HG03457 (cell line): ENCODE results near the gene MAOA.
"Not testable (repeated sequence)": the region's sequence is repeated elsewhere in the genome, so short reads cannot be mapped to it uniquely, and the experiment has no call there.

Experiments used
- ATAC-seq: cut with Tn5 transposase; IDR thresholded peaks from one replicate; pipeline ENCODE4 v1.9.1; 2021; ENCODE audit warnings: moderate number of reproducible peaks; ENCODE audit not compliant: unreplicated experiment

The MAOA gene

DNA sequence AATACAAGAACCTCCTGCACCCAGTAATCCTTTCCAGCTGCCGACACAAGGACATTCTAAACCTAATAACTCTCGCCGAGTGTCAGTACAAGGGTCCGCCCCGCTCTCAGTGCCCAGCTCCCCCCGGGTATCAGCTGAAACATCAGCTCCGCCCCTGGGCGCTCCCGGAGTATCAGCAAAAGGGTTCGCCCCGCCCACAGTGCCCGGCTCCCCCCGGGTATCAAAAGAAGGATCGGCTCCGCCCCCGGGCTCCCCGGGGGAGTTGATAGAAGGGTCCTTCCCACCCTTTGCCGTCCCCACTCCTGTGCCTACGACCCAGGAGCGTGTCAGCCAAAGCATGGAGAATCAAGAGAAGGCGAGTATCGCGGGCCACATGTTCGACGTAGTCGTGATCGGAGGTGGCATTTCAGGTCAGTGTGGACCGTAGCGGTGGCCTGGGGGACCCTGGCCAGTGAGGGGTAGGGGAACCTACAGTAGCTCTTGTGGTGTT is at the start of gene MAOA:
MAOA (plus strand) TSS at position 295 of the 490 bp plus-strand sequence; CDS start at position 338, 43 bp downstream.
- ATAC-seq = no peak

DNA sequence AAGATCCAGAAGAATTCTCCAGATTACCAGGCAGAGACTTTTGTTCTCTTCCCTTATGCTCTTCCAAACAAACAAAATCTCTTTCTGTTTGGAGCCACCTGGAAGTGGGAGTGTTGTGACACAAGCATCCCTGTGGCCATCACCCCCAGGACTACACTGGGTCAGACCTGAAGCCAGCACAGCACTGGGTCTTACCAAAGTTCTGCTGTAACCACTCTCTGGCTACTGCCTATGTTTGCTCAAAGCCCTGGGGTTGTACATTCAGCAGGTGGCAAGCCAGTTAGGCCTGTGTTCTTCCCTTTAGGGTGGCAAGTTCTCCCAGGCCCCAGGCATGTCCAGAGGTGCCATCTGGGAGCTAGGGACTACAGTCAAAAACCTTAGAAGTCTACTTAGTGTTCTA is 43.7 kb upstream of the MAOA start:
- ATAC-seq = no peak

DNA sequence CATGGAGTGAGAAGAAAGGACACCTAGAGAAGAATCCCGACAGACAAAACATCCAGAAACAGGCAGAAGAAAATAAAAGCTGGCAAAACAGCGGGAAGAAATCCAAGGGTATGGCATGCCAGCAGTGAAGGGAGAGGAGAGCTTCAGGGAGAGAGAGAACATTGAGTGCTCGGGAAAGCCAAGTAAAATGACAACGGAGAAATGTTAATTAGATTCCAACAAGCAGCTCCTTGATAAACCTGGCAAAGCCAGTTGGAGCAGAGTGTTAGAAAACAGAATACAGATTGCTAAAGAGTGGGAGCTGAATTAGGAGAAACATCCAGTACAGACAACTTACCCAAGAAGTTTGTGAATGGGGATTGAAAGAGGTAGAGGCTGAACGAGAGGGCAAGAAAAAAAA is 40.4 kb upstream of the MAOA start:
- no peak for ATAC-seq

DNA sequence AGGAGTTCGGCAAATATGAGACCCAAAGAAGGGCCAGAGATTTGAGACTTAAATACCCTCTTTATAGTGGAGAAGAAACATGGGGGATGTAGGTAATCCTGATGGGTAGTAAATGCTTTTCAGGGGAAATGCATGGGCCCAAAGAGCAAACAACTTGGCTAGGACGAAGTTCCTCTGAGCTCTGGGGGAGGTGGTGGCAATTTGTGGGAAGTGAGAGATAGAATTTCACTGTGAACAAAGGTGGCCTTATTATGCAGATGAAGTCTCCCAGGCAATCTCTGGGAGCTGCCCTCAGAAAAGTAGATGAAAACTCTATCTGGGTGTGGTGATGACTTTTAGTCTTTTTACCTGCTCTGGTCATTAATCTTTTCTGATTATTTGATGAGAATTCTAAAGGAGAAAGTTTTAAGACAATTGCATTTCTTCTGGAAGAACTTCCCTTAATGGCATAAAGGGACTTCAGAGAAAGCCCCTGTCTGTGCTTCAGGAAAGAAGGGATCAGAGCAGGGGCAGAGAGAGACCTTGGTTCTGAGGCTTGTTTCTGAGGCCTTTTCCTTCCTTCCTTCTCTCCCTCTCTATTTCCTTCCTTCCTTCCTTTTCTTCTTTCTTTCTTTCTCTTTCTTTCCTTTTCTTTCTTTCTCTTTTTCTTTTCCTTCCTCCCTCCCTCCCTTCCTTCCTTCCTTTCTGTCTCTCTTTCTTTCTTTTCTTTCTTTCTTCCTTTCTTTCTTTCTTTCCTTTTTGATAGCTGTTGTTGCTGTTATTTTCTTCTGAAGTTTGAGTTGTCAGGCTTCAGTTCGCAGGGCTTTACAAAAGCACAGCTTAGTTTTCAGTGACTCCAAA is 37.5 kb upstream of the MAOA start:
- ATAC-seq = no peak

DNA sequence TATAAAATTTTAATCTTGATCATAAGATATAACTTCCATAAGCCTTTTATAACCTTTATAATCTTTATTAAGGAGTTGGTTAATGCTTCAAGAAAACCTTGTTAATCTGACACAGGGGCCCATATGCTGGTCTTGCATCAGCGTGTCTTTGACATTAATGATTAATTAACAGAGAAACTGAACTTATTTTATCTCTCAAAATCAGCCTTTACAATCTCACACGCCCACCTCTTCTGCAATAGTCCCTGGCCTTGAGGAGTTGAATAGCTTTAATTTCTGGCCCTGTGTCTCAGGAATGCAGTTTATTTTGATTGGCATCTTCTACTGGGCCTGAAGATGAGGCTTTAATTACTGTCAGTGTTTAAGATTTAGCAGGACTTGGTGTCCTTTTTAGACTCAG is 36.2 kb upstream of the MAOA start:
- not testable (repeated sequence) for ATAC-seq

DNA sequence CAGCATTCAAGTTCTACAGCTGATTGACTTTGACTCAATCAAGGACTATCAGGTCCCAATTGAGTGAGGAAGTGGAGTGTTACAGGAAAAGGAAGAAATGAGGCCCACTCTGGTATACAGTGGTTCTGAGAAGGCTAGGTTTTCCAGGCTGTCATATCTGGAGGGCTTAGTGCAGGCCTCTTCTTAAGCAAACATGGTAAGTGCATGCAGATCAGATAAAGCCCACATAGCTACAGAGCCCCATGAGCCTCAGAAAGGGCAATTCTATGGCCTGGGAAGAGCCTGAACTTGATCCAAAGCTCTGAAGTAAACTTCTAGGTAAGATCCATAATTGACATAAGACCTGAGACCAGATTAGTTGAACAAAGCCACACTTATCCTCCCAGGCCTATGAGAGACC is 29.0 kb upstream of the MAOA start:
- no peak for ATAC-seq

DNA sequence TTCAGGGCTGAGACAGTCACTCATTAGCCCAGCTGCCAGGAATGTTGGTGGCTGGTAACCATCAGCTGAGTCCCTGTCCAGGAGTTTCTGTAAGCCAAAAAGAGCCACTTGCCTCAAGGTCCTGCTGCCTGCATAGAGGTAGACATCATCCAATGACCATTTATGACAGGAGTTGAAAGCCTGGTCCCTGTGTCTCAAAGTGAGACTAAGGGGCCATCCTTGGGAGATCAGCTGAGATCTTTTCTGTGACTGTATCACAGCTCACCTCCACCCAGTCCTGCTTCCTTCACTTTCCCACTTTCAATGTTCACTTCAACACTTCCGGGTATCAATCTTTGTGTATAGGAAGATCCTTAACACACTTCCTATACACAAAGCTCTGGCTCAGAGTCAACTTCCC is 28.4 kb upstream of the MAOA start:
- ATAC-seq = no peak

DNA sequence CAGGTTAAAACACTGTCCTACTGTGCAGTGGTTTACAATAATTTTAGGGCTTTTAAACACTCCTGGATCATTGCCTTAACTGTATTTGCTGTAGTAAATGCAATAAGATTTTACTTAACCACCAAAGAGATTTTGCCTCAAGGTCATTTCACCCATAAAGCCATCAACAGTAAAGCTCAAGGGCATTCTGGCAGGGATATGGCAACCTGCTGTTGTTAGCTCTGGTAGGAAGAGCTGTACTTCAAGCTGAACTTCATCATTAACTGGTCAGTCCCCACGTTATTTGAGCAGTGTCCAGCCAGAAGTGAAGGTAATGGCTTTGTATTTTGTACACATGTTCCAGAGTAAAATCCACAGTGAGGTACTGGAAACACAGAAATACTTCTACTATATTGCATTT is 26.9 kb upstream of the MAOA start:
- ATAC-seq = no peak

DNA sequence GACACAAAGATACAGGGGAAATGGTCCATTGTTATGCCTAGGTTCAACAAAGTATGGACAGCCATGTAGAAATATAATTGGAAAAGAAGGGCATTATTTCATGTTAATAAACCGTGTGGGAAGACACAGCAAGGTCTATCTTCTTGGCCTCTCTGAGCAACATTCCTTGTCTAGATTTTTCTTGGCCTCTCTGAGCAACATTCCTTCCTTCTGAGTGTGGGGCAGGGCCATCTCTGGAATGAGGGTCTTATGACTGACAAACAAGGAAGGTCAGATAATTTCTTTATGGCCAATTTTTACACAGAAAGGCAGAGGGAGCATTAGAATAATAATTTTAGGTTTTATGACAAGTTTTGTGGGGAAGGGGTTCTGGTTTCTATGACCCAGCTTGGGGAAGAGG is 24.3 kb upstream of the MAOA start:
- ATAC-seq = no peak

DNA sequence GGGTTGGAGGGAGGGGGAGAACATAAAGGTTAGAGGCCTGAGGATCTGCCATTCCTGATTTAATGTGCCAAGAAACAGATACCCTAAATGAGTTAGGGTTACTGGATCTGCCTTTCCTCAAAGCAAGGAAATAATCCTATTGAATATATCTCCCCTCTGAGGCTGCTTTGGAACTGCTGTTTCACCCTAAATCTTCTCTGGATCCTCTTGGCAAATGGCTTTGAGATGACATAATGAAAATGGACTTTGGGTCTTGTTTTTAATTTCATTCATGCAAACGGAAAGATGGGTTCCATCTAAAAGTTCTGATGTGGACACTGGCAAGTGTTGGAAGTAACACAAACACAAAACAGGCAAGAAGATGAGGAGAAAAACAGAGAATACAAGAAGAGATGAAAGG is 23.0 kb upstream of the MAOA start:
- ATAC-seq = no peak

DNA sequence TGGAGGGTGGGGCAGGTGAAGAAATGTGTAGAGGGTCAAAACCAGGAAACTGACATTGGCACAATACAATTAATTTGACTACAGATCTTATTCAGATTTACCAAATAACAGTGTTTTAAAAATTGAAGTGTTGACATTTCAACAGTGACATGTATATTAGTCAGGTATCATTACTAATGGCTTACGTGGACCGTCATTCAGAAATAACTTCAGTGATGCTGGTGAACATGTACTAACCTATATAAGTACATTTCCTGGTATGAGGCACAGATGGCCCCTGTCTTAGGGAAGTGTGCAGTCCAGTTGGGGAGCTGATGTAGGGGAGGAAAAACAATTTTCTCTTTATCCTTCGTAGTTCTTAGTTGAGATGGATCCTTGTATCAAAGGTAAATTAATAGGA is 22.3 kb upstream of the MAOA start:
- no peak for ATAC-seq

DNA sequence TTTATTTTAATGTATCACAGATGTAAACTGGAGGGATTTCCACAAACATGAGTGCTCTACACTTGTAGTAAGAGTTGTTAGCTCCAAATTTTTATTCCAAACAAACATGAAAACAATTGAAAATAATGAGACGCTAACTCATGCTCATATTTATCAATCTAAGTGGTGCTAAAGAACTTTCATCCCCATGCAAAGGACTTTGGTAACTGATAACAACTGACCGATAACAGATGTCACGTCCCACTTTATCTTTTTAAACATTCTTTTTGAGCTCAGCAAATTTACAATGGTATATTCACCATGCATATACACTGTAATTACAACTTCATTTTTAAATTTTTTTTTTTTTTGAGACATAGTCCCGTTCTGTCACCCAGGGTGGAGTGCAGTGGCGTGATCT is 15.6 kb upstream of the MAOA start:
- ATAC-seq = no peak

DNA sequence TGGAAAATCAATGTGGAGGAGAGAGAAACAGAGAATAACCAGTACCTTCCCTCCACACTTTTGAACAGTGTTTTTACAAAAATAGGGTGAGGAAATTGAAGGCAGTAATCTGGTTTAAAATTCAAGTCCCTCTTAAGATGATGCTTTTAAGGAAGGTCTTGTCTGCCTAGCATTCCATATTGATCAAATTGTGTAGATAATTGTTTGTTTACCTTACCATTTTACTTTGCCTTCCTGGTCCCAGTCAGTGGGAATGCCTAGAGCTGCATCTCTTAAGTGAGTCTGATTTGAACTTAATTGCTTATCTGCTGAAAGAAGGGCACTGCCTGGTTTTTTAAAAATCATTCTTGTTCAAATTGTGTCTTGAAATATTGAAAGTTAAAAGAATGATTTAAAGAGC is 14.4 kb upstream of the MAOA start:
- no peak for ATAC-seq

DNA sequence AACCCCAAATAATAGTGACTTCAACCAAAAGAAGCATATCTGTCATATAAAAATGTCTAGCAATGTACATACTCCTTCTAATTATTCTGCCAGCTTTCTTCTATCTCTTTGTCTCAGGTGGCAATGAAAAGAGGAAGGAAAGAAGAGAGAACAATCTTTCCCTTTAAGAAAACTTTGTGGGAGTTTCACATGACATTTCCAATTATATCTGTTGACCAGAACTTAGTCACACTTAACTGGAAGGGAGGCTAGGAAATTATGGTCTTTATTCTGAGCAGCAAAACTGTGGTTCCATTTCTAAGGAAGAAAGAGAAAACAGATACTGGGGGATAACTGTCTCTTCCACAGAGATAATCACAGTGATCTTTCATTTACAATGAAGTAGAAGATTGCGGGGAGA is 12.9 kb upstream of the MAOA start:
- ATAC-seq = no peak

DNA sequence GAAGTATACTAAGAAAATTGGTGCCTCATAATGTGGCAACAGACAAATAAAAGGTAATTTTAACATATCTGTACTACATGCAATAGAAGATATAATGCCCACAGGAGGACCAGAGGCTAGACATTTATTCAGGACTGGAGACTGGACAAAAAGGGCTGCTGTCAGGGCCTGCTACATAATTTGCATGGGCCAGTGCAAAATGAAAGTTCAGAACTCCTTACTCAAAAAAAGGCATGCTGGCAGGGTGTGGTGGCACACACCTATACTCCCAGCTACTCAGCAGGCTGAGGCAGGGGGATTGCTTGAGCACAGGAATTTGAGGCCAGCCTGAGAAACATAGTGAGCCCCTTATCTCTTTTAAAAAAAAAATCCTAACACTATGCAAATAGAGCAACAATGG is 12.4 kb upstream of the MAOA start:
- no peak for ATAC-seq

DNA sequence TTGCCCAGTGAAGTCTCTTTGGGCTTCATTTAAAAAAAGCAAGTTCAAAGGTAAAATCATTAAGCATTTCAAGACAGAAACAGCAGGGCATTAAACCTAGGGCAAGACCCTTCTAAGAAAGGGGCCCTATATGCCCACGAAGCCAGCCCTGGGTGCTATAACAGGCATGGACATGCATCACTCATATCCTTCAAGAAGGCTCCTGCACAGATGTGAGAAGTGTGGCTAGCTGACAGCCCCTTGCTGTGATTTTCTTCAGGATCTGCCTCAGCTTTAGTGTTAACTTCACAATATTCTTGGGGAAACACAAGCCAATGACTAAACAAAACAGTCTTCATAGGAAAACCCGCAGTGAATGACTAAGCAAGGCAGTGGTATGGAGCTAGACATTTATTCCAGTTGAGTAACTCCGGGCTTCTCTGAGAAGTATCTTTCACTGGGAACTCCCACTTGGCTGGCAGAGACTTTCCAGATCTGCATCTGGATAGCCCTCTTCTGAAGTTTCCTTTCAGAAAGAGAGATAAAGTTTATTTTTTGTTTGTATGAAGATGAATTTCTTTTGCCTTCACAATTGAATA is 11.9 kb upstream of the MAOA start:
- ATAC-seq = no peak

DNA sequence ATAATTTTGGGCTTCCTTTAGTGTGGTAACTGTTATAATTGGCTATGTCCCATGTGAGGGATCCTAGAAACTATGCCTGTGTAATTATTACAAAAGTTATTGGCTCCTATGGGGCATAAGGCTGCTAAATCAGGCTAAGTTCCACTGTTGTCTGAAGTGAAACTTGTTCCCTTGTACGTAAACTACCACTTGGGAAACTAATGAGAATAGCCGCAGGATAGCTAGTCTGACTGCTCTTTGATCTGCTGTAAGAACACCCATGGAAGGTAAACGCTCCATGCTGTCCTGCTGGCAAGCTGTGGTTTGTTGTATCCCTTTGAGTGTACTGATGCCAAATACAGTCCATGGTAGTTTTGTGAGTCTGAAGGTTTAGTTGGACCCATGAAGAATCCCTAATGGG is 9.3 kb upstream of the MAOA start:
- no peak for ATAC-seq

DNA sequence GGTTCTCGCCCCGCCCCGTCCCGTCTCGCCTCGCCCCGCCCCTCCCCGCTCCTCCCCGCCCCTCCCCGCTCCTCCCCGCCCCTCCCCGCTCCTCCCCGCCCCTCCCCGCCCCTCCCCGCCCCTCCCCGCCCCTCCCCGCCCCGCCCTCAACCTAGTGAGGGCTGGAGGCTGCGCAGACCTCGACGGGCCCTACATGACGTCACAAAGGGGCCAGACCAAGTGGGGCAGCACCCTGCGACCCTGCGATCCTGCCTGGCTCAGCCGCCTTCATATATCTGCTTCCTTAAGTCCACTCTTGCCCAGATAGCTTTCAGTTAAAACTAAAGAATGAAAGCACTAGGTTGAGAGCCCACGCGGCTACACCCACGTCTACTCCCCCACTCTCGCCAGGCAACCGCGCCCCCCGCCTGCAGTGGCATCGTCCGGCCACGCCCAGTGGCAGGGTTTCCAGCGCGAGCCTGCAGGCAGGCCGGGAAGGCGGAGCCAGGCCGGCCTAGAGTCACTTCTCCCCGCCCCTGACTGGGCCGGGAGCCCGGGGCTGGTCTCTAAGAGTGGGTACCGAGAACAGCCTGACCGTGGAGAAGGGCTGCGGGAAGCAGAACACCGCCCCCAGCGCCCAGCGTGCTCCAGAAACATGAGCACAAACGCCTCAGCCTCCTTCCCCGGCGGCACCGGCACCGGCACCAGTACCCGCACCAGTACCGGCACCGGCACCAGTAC is 1.5 kb upstream of the MAOA start:
- ATAC-seq = peak; percentile 92

DNA sequence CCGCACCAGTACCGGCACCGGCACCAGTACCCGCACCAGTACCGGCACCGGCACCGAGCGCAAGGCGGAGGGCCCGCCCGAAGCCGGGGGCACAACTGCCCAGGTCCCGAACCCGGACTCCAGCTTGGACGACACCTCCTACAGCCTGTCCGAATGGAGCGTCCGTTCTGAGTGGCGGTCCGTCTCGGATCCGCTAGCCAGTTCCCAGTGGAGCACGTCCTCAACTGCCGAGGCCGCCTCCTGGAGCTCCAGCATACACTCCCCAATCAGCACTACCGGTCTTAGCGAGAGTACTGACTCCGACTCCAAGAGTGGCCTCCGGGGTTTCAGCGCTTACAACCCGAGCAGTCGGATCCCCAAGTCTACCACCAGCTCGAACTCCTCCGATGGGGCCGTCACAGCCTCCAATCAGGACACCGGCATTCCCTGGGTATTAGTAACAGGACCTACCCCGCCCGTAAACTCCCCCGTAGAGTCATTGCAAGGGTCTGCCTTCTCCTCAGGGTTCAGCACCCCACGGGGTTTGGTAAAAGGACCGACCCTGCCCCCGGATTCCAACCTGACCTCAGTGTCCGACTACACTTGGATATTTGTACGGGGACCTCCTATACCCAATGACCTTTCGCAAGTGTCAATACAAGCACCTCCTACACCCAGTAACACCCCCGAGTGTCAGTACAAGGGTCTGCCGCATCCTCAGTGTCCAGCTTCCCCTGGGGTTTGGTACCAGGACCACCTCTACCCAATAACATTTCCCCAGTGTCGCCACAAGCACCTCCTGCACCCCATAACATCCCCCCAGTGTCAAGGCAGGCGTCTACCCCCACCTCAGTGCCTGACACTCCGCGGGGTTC is 721 bp upstream of the MAOA start:
- no peak for ATAC-seq

DNA sequence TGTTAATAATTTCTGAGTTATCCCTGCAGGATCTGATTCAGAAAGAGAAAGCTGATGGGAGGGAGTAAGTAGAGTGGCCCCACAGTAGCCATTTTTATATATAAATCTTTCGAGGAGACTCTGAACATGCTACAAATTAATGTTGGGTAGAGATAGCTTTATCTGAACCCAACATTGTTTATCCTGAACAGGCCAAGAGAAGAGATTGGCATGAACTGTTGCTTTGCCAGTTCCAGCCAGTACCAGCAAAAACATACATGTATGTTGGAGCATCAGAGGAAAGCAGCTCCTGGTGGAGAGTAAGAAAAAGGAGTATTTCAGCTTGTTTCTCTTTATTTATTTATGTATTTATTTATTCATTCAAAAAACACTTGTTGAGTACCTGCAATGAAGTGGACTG is 1.6 kb downstream of the MAOA start:
- no peak for ATAC-seq
